ENCODE data around the gene SPOUT1. TPM values are rescaled to one million over a fixed set of nuclear protein-coding genes. Genes with fewer than 3 reads are reported as not detected.

Gene SPOUT1
- total and polyA plus RNA-seq, 2 of the 13 experiments (the other 11 are each of a cell fraction or from before 2014, with no cell fraction given): 39.0 to 45.8 TPM

- no peak for TF ChIP-seq ARID3A (IDR thresholded peaks at IDR 0.05; ENCODE audit: low read depth, low read length)
- peak; percentile 95 for TF ChIP-seq MTF2 (CRISPR knock-in tag; IDR thresholded peaks at IDR 0.05; ENCODE audit: borderline replicate concordance)
- TF ChIP-seq HMGXB4 (CRISPR knock-in tag; IDR thresholded peaks at IDR 0.05; ENCODE audit: borderline replicate concordance in 1 of 2, low read depth in 1 of 2): peak; percentile 82 to 87; a peak in 2 of 4 replicates
- TF ChIP-seq CBX2 (IDR thresholded peaks at IDR 0.05; ENCODE audit: low read depth, low read length): no peak
- no peak for TF ChIP-seq CBX2 (CRISPR knock-in tag; IDR thresholded peaks at IDR 0.05; ENCODE audit: low read depth)
- TF ChIP-seq MXI1 (IDR thresholded peaks at IDR 0.05; ENCODE audit: borderline replicate concordance, low read depth, low read length): peak; percentile 82; the same call in 1 of the 3 replicates
- peak; percentile 65 for TF ChIP-seq CCAR2 (optimal IDR thresholded peaks at IDR 0.05; ENCODE audit: low read depth, low read length)
- no peak for TF ChIP-seq ZFP41 (CRISPR knock-in tag; IDR thresholded peaks at IDR 0.05; ENCODE audit: borderline replicate concordance)
- peak; percentile 84 for TF ChIP-seq MYPOP (CRISPR knock-in tag; IDR thresholded peaks at IDR 0.05)
- TF ChIP-seq ZNF883 (CRISPR knock-in tag; IDR thresholded peaks at IDR 0.05; ENCODE audit: not compliant biosample characterization): peak; percentile 90
- TF ChIP-seq LBX2 (CRISPR knock-in tag; IDR thresholded peaks at IDR 0.05; ENCODE audit: borderline replicate concordance): no peak
- TF ChIP-seq HNF4G (IDR thresholded peaks at IDR 0.05; ENCODE audit: borderline replicate concordance, low read depth, low read length): peak; percentile 21; the same call in 1 of the 2 replicates
- peak; percentile 26; the same call in 1 of the 2 replicates for TF ChIP-seq HNF4G (CRISPR knock-in tag; IDR thresholded peaks at IDR 0.05; ENCODE audit: borderline replicate concordance, low read depth)
These were observed 57.7 kb downstream of the SPOUT1 start, which contains the start of gene ZER1 (continued) for GRCh38 chr9:128771745-128772519.
